HG02588 (cell line): ENCODE results near the gene PTCH2.

Experiments
- ATAC-seq: cut with Tn5 transposase; IDR thresholded peaks from one replicate; pipeline ENCODE4 v1.9.1; 2021; ENCODE audit warnings: mild to moderate bottlenecking, moderate library complexity; ENCODE audit not compliant: unreplicated experiment

The PTCH2 gene, protein sequence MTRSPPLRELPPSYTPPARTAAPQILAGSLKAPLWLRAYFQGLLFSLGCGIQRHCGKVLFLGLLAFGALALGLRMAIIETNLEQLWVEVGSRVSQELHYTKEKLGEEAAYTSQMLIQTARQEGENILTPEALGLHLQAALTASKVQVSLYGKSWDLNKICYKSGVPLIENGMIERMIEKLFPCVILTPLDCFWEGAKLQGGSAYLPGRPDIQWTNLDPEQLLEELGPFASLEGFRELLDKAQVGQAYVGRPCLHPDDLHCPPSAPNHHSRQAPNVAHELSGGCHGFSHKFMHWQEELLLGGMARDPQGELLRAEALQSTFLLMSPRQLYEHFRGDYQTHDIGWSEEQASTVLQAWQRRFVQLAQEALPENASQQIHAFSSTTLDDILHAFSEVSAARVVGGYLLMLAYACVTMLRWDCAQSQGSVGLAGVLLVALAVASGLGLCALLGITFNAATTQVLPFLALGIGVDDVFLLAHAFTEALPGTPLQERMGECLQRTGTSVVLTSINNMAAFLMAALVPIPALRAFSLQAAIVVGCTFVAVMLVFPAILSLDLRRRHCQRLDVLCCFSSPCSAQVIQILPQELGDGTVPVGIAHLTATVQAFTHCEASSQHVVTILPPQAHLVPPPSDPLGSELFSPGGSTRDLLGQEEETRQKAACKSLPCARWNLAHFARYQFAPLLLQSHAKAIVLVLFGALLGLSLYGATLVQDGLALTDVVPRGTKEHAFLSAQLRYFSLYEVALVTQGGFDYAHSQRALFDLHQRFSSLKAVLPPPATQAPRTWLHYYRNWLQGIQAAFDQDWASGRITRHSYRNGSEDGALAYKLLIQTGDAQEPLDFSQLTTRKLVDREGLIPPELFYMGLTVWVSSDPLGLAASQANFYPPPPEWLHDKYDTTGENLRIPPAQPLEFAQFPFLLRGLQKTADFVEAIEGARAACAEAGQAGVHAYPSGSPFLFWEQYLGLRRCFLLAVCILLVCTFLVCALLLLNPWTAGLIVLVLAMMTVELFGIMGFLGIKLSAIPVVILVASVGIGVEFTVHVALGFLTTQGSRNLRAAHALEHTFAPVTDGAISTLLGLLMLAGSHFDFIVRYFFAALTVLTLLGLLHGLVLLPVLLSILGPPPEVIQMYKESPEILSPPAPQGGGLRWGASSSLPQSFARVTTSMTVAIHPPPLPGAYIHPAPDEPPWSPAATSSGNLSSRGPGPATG

DNA sequence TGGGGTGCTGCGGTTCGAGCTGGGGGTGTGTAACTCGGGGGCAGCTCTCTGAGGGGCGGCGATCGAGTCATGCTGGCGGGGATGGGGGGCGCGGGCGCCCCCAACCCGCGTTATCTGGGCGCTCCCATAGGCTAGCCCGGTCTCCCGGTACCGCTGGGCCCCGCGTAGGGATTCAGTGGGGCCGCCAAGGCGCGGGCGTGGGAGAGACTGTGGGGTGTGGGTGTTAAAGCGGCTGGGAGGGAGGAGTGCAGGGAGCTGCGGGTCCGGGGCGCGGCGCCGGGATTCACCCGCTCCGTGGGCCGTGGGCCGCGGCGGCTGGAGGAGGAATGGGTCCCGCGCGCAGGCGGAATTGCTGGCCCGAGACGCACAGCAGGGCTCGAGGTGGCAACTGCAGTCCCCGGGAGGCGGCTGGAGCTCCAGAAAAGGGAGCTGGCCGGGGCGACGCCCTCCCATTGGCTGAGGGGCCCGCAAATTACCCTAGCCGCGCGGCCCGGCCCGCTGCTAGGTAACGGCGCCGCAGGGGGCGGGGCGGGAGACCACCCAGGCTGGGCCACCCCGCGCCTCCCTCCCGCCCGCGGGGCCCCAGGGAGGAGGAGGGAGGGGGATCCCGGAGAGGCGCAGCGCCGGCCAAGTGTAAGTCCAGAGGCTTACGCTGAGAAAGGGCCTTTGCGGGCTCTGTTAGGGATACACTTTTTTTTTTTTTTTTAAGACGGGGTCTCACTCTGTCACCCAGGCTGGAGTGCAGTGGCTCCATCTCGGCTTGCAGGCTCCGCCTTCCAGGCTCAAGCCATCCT is at the start of gene PTCH2:
TSS of gene PTCH2 (minus strand) at position 392 of the 794 bp plus-strand sequence. CDS start at position 71, 321 bp downstream.
- ATAC-seq = no peak

DNA sequence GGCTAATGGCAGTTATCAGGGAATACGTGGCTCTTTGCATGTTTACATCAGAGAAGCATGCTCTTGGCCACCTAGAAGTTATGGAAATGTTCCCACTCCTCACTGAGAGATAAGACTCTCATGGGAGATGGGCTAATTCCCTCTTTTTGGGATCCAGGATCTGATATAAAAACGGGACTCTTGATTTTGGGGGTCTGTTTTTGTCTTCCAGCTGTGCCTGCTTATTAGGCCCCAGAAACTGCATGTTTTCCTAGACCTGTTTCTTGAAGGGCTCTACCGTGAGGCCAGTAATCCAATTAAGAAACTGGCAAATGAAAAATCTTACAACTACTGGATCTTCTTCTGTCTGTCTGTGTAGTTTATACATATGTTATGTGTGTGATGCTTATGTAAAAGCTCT is 47.0 kb upstream of the PTCH2 start:
- ATAC-seq = no peak

DNA sequence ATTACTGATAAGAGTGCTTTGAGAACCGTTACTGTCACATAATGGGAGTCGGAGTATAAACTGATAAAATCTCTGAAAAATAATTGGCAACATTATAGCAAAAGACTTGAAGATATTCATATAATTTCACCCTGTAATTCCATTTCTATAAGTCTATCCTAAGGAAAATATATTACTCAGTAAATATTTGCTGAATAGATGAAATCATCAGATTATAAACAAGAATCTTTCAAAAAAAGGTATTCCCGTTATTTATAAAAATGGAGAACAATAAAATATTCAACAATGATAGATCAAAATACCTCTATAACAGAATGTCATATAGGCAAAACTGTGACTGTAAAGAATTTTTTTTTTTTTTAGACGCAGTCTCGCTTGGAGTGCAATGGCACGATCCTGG is 42.4 kb upstream of the PTCH2 start:
- no peak for ATAC-seq

DNA sequence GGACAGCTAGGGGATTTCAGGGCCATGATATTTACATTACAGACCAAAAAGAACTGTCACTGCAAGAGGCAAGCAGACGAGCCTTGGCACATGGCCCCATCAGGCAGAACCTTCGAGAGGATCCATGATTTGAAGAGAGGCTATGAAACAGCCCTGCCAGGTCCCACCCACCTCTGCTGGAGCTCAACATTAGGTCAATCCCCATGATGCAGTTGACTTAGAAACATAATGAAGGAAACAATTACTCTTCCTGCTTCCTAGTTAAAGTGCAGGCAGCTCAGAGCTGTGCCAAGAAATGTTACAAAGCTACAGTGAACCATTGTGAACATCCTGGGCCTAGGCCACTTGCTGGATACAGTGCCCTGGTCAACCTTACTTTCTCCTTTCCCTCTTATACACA is 41.7 kb upstream of the PTCH2 start:
- ATAC-seq = no peak

DNA sequence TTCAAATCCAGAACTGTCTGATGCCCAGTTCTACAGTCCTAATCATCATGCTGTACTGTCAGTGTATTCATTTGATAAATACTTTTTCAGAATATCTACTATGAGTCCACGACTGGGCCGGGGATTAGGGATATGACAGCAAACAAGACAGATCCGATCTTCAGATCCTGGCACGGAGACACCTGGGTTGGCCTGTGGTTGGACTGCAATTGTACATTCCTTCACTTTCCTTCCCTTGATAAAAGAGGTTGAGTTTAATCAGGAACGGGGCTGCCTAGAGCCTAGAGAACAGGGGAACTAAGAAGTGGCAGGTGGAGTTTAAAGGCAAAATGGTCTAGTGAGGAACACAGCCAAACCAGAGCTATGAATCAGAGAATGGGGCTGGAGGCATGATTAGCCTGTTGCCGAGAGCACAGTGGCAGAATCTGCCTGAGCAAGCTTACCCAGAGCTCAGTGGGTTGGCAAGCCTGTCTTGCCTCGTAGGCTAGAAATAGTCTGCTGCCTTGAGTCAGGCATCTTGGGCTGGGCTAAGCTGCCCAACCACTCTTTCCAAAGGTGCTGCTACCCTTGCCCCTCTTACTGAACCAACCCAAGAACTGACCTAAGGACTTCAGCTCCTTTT is 38.1 kb upstream of the PTCH2 start:
- ATAC-seq = no peak

DNA sequence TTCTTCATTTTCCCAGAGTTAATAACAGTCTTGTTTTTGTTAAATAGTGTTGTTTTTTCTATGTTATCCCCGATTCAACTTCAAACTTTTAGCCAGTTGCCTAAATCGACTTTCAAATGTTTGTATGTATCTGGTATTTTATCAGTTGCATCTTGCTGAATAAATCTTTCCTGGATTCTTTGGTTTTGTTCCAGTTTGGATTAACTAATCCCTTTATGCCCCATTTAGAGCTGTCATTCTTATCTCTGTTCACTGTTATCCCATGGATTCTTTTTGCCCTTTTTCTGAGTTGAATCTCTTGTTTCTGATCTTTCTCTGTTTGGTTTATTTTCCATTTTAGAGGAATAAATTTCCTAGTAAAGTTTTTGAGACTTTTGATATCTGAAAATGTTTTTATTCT is 31.1 kb upstream of the PTCH2 start:
- ATAC-seq = no peak

DNA sequence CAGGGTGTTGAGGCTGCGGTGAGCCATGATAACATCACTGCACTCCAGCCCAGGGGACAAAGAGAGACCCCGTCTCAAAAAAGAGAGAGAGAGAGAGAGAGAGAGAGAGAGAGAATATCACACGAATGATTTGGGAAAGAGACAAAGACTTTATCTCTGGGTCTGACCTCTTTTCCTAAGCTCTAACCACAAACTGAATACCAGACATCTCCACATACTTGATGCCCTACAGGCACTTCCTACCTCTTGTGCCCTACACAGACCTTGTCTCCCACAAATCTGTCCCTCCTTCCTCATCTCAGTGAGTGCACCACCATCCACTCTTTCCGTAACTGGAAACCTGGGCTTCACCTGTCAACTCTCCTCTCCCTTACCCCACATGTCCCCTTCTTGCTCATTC is 27.0 kb upstream of the PTCH2 start:
- ATAC-seq = no peak

DNA sequence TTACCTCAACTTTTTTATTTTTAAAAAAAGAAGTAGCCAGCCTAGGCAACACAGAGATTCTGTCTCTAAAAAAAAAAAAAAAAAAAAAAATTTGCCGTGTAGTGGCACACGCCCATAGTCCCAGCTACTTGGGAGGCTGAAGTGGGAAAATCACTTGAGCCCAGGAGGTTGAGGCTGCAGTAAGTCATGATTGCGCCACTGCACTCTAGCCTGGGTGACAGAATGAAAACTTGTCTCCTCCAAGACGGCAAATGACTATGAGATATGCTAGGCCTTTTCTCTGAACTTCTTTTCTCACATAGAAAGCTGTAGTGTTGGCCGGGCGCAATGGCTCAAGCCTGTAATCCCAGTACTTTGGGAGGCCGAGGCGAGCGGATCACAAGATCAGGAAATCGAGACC is 24.7 kb upstream of the PTCH2 start:
- ATAC-seq = no peak

DNA sequence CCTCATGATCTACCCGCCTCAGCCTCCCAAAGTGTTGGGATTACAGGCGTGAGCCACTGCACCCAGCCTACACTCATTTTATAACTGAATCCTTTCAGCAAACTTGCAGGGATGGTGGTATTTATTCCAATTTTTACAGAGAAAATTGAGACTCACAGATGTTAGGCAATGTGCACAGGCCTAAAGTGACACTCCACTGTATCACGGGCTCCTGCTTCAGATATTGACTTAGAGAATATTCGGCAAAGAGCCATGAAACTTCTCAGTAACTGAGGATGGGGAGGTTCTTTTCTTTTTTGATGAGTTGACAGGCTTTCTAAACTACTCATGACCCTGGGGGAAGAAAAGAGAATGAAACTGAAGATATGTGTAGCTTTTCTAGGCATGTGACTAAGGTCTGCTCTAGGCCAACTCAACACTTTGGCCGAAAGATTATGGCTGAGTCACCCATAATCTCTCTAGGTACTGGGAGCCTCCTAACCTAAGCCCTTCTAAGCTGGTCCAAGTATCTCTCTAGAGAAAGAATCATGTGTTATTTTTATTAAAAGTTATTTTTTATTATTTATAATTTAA is 19.9 kb upstream of the PTCH2 start:
- ATAC-seq = no peak

DNA sequence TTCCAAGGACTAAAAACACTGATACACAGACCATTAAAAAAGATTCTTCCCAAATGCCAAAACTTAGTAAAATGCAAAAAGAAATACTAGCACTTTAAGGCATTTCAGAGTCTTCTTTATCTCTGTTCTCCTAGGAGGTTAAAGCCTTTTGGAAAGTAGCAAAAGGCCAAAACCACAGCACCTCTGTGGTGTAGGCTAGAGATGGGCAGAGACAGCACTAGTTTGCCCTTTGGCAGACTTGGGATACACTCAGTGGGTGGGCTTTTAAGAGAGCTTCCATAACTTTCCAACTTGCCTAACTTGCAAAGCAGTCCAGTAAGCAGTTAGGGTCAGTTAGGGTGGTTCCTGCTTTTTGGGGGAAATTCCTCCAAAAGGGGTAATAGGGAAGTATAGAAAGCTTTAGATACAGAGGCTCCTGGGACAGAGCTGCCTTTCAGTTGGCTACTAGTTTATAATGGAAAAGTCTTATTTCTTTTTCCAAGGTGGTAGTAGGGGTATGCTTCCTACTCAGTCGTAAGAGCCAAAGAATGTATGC is 17.9 kb upstream of the PTCH2 start:
- ATAC-seq = no peak

DNA sequence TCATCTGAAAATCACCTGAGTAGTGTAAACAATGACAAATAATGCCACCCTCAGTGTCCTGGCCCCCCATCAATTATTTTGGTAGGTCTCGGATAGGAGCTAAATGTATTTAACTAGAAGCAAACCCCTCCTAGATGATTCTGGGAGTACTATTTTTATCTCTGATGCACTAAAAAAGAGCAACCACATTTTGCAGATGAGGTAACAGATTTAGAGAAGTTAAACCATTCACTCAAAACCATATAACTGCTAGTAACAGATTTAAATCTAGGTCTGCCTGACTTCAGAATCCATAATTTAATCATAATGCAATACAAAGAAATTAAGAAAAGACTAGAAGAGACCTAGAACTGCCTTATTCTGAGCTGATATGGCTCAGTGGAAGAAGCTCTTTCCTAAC is 17.3 kb upstream of the PTCH2 start:
- ATAC-seq = no peak

DNA sequence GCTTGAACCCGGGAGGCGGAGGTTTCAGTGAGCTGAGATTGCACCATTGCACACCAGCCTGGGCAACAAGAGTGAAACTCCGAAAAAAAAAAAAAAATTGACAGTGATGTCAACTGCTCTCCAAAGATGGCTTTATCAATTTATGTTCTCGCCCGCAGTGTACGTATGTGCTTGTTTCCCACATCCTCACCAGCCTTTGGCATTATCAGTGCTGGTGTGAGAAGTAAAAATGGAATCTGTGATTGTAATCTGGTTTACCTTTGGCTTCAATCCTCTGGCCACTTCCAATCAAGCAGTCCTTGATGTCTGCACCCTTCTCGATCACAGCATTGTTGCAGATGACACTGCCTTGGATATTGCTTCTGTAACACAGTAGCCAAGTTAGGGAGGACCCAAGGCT is 14.4 kb upstream of the PTCH2 start:
- no peak for ATAC-seq

DNA sequence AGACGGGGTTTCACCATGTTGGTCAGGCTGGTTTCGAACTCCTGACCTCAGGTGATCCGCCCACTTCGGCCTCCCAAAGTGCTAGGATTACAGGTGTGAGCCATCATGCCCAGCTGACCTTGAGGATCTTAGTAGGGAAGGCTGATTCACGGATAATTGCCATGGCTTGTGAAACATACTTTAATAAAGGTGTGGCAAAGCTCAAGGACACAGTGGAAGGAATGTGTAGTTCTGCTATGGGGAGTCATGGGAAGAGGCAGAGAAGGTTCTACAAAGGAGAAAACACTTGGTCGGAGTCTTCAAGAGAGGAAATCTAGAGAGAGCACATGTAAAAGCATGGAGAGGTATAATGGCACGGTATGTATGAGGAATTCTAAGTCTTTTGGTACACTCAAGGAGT is 12.7 kb upstream of the PTCH2 start:
- no peak for ATAC-seq

DNA sequence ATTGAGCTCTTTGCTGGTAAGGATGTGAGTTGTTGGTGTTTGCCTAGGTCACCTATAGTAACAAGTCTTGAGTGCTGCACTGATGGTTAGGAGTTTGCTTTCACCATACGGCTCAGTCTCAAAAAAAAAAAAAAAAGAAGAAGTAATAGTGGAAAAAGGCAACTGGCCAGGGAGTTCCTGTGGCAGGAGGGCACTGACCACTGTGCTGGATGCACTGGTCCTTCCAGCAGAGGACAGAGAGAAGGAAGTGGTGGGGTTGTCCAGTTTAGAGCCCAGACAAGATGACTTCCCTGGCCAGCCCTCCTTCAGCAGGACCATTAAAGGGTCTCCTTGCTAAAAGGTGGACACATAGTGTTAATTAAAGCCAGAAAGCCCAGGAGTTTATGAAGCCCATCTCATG is 11.9 kb upstream of the PTCH2 start:
- ATAC-seq = no peak

DNA sequence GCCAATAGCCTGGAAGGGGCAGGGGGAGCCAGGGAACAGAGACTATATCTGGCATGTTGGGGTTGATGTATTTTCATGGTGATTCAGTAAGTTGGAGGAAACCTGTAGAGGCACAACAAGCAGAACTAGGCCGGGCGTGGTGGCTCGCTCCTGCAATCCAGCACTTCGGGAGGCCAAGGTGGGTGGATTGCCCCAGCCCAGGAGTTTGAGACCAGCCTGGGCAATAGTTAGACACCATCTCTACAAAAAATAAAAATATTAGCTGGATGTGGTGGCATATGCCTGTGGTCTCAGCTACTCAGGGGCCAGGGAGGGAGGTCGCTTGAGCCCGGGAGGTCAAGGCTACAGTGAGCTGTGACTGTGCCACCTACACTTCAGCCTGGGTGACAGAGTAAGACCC is 10.1 kb upstream of the PTCH2 start:
- ATAC-seq = no peak

DNA sequence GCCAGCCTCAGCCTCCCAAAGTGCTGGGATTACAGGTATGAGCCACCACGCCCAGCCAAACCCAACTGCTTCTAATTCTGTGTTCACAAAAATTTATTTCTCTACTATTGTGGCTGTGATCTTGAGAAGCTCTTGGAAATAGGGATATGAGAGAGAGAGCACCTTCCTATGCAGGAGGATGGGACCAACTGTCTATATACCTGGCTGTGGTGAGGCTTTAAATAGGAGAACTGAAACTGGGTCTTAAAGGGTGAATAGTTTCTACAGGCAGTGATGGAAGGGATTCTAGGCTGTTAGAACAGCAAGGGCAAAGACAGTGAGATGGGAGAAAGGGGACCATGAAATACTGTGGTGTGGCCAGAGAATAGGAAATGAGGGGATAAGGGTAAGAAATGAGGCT is 8.3 kb upstream of the PTCH2 start:
- no peak for ATAC-seq

DNA sequence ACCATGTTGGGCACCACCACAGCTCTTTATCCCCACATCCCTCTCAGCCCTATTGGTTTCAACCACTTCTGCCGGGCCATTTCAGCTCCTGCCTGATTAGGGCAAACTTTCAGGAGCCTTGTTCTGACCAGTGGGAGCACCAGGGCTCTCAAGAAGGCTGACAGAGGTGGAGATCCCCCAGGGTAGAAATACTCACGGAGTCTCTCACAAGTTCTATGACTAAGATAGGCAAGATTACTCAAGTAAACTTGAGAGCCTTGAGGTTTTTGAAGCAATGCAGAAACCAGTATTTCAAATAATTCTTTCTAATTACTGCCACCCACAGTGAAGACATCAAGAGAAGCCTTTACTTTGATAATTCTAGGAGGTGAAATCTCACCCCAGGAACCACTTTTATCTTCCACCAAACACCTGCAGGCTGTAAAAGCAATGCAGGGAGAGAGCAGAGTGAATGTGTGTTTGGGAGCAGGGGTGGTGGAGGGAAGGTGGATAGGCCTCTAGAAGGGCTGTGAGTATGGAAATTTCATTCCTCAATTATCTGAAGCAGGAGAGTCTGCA is 6.6 kb upstream of the PTCH2 start:
- ATAC-seq = no peak

DNA sequence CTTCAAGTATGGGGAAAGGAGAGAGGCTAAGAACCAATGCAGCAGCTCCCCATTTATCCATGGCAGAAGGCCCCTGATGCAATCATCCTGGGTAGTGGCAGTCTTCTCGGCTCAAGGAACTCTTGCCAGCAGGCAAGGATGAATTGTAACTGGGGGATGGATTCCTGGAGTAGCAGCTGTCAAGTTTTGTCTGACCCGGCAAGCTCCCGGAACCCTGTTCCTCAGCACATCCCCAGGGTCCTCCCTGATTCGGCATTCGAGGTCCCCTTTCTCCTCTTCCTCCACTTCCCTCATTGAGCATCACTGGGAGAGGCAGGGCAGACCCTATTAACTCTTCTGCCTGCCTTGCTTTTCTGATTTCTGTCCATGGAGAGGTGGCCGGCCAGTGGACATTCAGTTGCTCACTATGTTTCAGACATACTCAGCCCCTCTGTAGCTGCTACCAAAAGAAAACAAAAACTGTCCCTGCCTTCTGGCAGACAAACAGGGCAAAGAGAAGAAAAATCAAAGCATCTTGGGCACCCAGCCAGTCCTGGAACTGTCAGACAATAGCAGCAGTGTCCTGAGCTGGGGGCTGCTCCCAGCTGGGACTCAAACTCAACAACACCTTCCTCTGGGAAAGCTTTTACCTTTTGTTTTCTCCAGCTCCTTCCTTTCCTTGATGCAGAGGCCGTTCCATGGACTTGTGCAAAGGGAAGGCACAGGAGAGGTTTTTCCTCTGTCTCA is 5.6 kb upstream of the PTCH2 start:
- no peak for ATAC-seq

DNA sequence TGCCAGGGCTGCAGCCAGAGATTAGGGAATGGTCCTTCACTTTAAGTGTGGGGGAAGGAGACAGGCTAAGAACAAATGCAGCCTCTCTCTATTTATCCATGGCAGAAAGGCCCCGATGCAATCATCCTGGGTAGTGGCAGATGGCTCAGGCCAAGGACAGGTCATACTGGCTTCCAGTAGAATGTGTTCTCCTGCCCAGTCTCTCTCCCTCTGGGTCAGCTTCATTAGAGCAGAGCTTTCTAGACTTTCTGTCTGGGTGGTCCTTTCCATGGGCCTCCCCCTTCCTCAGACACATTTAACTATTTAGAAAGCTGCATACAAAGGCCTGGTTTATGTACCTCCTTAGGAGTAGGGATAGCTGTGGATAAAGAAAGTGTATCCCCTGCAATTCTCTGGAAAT is 4.8 kb upstream of the PTCH2 start:
- ATAC-seq = no peak
